Upper lobe of left lung (tissue), 4 donors: ENCODE data around the gene STAMBP.

Experiments
- CTCF ChIP-seq, 6 experiments: fragments of 450-650 bp in 4 of 6; fragments of 200-600 bp in 2 of 6; sonication (generic) in 2 of 6; IDR thresholded peaks; one replicate each; pipeline ENCODE4 v1.5.1; 2016 to 2019; ENCODE audit warnings: antibody characterized with exemption in 6 of 6
- EP300 ChIP-seq, 4 donors: sonication (generic); formaldehyde crosslinking; IDR thresholded peaks; one replicate each; pipeline ENCODE4 v1.5.1; 2017; ENCODE audit warnings: antibody characterized with exemption in 4 of 4, control low read depth in 2 of 4
- POLR2A ChIP-seq, 4 donors: fragments of 450-650 bp; IDR thresholded peaks; one replicate each; pipeline ENCODE4 v1.5.1; 2016 to 2017; ENCODE audit warnings: antibody characterized with exemption in 4 of 4, mild to moderate bottlenecking in 2 of 4
- POLR2AphosphoS5 ChIP-seq, 2 donors: sonication (generic); formaldehyde crosslinking; IDR thresholded peaks; one replicate each; pipeline ENCODE4 v1.5.1; 2017; ENCODE audit warnings: antibody characterized with exemption in 2 of 2

GRCh38 chr2:73899801-73900336, 71.1 kb downstream of the STAMBP start:
- TF ChIP-seq POLR2A (IDR thresholded peaks at IDR 0.05) (no peak), CTCF (IDR thresholded peaks at IDR 0.05) (no peak), EP300 (IDR thresholded peaks at IDR 0.05) (no peak), POLR2AphosphoS5 (IDR thresholded peaks at IDR 0.05) (no peak)
